Transverse colon (tissue), 4 donors: ENCODE measurements around the gene RABGGTB.

Experiments
- CTCF ChIP-seq, 5 experiments: fragments of 200-600 bp in 3 of 5; fragments of 450-650 bp in 2 of 5; sonication (generic) in 3 of 5; IDR thresholded peaks; 1 replicate in 2 of 5; 2 replicates in 3 of 5; pipeline ENCODE4 v1.5.1; 2016 to 2017; ENCODE audit warnings: antibody characterized with exemption in 5 of 5, inconsistent platforms in 3 of 5, mild to moderate bottlenecking in 2 of 5, moderate library complexity in 1 of 5
- POLR2A ChIP-seq: fragments of 450-650 bp; IDR thresholded peaks from one replicate; pipeline ENCODE4 v1.6.1; 2016; ENCODE audit warnings: antibody characterized with exemption, mild to moderate bottlenecking, moderate library complexity
- POLR2AphosphoS5 ChIP-seq, 3 donors: sonication (generic); formaldehyde crosslinking; IDR thresholded peaks; one replicate each; pipeline ENCODE4 v1.6.1; 2016; ENCODE audit warnings: antibody characterized with exemption in 3 of 3

GRCh38 chr1:75838079-75838478, 52.0 kb downstream of the RABGGTB start:
- no peak for TF ChIP-seq CTCF (IDR thresholded peaks at IDR 0.05)
- TF ChIP-seq POLR2AphosphoS5 (IDR thresholded peaks at IDR 0.05): no peak
- TF ChIP-seq POLR2A: no peak
